ENCODE data around the gene TTC13. TPM values are rescaled to one million over a fixed set of nuclear protein-coding genes. Genes with fewer than 3 reads are reported as not detected.
A peak's percentile ranks its signal among the peaks of the same experiment; 100 is the strongest.

Gene TTC13
- total and polyA plus RNA-seq, 2 of the 13 experiments (the other 11 are each of a cell fraction or from before 2014, with no cell fraction given): 5.8 to 15.9 TPM

DNA sequence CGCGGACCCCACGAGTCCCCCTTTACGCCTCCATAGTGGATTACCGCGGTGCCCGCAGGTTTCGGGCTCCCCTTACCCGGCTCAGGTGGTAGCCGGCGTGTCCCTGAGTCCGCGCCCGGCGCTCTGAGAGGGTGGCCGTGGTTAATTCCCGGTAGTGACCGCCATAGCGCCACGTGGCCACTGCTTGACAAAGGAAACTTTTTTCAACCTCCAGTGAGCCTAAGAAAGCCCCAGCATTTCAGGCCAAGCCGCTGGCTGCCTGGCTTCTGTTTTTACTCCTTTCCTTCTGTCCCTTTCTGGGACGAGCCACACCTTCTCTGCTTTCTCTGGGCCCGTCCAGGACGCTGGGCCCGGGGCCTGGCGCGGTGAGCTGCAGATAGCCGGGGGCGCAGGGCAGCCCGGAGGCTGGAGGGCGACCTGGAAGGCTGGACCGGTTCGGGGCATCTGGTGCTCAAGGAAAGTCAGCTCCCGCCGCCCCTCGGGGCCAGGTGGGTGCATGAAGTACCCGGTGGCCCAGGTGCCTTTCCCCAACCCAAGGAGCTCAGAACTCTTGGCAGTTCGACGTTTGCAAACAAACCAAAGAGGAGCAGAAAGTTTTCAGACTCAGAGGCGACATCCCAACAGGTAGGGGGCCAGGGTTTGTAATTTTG, 109.8 kb downstream of the TTC13 start (continued):
- TF ChIP-seq, protein P1, sequence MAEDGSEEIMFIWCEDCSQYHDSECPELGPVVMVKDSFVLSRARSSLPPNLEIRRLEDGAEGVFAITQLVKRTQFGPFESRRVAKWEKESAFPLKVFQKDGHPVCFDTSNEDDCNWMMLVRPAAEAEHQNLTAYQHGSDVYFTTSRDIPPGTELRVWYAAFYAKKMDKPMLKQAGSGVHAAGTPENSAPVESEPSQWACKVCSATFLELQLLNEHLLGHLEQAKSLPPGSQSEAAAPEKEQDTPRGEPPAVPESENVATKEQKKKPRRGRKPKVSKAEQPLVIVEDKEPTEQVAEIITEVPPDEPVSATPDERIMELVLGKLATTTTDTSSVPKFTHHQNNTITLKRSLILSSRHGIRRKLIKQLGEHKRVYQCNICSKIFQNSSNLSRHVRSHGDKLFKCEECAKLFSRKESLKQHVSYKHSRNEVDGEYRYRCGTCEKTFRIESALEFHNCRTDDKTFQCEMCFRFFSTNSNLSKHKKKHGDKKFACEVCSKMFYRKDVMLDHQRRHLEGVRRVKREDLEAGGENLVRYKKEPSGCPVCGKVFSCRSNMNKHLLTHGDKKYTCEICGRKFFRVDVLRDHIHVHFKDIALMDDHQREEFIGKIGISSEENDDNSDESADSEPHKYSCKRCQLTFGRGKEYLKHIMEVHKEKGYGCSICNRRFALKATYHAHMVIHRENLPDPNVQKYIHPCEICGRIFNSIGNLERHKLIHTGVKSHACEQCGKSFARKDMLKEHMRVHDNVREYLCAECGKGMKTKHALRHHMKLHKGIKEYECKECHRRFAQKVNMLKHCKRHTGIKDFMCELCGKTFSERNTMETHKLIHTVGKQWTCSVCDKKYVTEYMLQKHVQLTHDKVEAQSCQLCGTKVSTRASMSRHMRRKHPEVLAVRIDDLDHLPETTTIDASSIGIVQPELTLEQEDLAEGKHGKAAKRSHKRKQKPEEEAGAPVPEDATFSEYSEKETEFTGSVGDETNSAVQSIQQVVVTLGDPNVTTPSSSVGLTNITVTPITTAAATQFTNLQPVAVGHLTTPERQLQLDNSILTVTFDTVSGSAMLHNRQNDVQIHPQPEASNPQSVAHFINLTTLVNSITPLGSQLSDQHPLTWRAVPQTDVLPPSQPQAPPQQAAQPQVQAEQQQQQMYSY (CRISPR knock-in tag; IDR thresholded peaks at IDR 0.05): no peak
- TF ChIP-seq ZNF160 (CRISPR knock-in tag; IDR thresholded peaks at IDR 0.05): no peak
- no peak for TF ChIP-seq GATAD1 (CRISPR knock-in tag; IDR thresholded peaks at IDR 0.05)
- TF ChIP-seq, protein P2, sequence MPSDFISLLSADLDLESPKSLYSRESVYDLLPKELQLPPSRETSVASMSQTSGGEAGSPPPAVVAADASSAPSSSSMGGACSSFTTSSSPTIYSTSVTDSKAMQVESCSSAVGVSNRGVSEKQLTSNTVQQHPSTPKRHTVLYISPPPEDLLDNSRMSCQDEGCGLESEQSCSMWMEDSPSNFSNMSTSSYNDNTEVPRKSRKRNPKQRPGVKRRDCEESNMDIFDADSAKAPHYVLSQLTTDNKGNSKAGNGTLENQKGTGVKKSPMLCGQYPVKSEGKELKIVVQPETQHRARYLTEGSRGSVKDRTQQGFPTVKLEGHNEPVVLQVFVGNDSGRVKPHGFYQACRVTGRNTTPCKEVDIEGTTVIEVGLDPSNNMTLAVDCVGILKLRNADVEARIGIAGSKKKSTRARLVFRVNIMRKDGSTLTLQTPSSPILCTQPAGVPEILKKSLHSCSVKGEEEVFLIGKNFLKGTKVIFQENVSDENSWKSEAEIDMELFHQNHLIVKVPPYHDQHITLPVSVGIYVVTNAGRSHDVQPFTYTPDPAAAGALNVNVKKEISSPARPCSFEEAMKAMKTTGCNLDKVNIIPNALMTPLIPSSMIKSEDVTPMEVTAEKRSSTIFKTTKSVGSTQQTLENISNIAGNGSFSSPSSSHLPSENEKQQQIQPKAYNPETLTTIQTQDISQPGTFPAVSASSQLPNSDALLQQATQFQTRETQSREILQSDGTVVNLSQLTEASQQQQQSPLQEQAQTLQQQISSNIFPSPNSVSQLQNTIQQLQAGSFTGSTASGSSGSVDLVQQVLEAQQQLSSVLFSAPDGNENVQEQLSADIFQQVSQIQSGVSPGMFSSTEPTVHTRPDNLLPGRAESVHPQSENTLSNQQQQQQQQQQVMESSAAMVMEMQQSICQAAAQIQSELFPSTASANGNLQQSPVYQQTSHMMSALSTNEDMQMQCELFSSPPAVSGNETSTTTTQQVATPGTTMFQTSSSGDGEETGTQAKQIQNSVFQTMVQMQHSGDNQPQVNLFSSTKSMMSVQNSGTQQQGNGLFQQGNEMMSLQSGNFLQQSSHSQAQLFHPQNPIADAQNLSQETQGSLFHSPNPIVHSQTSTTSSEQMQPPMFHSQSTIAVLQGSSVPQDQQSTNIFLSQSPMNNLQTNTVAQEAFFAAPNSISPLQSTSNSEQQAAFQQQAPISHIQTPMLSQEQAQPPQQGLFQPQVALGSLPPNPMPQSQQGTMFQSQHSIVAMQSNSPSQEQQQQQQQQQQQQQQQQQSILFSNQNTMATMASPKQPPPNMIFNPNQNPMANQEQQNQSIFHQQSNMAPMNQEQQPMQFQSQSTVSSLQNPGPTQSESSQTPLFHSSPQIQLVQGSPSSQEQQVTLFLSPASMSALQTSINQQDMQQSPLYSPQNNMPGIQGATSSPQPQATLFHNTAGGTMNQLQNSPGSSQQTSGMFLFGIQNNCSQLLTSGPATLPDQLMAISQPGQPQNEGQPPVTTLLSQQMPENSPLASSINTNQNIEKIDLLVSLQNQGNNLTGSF (CRISPR knock-in tag; IDR thresholded peaks at IDR 0.05): no peak
- TF ChIP-seq CENPX (CRISPR knock-in tag; IDR thresholded peaks at IDR 0.05): no peak
- no peak for TF ChIP-seq AHR (CRISPR knock-in tag; IDR thresholded peaks at IDR 0.05)
- TF ChIP-seq, protein P3, sequence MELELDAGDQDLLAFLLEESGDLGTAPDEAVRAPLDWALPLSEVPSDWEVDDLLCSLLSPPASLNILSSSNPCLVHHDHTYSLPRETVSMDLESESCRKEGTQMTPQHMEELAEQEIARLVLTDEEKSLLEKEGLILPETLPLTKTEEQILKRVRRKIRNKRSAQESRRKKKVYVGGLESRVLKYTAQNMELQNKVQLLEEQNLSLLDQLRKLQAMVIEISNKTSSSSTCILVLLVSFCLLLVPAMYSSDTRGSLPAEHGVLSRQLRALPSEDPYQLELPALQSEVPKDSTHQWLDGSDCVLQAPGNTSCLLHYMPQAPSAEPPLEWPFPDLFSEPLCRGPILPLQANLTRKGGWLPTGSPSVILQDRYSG (CRISPR knock-in tag; IDR thresholded peaks at IDR 0.05): peak; percentile 59; the same call in 1 of the 2 replicates
- TF ChIP-seq SNAI1 (CRISPR knock-in tag; IDR thresholded peaks at IDR 0.05; ENCODE audit: borderline replicate concordance): no peak
- TF ChIP-seq POLR2AphosphoS2 (IDR thresholded peaks at IDR 0.05; ENCODE audit: low read depth, low read length): no peak
- TF ChIP-seq, protein P4, sequence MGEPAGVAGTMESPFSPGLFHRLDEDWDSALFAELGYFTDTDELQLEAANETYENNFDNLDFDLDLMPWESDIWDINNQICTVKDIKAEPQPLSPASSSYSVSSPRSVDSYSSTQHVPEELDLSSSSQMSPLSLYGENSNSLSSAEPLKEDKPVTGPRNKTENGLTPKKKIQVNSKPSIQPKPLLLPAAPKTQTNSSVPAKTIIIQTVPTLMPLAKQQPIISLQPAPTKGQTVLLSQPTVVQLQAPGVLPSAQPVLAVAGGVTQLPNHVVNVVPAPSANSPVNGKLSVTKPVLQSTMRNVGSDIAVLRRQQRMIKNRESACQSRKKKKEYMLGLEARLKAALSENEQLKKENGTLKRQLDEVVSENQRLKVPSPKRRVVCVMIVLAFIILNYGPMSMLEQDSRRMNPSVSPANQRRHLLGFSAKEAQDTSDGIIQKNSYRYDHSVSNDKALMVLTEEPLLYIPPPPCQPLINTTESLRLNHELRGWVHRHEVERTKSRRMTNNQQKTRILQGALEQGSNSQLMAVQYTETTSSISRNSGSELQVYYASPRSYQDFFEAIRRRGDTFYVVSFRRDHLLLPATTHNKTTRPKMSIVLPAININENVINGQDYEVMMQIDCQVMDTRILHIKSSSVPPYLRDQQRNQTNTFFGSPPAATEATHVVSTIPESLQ (CRISPR knock-in tag; conservative IDR thresholded peaks at IDR 0.05): no peak
- TF ChIP-seq, protein P5, sequence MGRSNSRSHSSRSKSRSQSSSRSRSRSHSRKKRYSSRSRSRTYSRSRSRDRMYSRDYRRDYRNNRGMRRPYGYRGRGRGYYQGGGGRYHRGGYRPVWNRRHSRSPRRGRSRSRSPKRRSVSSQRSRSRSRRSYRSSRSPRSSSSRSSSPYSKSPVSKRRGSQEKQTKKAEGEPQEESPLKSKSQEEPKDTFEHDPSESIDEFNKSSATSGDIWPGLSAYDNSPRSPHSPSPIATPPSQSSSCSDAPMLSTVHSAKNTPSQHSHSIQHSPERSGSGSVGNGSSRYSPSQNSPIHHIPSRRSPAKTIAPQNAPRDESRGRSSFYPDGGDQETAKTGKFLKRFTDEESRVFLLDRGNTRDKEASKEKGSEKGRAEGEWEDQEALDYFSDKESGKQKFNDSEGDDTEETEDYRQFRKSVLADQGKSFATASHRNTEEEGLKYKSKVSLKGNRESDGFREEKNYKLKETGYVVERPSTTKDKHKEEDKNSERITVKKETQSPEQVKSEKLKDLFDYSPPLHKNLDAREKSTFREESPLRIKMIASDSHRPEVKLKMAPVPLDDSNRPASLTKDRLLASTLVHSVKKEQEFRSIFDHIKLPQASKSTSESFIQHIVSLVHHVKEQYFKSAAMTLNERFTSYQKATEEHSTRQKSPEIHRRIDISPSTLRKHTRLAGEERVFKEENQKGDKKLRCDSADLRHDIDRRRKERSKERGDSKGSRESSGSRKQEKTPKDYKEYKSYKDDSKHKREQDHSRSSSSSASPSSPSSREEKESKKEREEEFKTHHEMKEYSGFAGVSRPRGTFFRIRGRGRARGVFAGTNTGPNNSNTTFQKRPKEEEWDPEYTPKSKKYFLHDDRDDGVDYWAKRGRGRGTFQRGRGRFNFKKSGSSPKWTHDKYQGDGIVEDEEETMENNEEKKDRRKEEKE (IDR thresholded peaks at IDR 0.05): no peak
- no peak for TF ChIP-seq SMARCE1 (IDR thresholded peaks at IDR 0.05; ENCODE audit: borderline replicate concordance)
- peak; percentile 44; the same call in 1 of the 2 replicates for TF ChIP-seq ZNF746 (CRISPR knock-in tag; IDR thresholded peaks at IDR 0.05)
- TF ChIP-seq ZNF10 (CRISPR knock-in tag; IDR thresholded peaks at IDR 0.05; ENCODE audit: borderline replicate concordance, low read depth): no peak
